Measurements from ENCODE around the gene MYO3B. TPM values are rescaled to one million over a fixed set of nuclear protein-coding genes. Genes with fewer than 3 reads are reported as not detected.

The MYO3B gene
- total and polyA plus RNA-seq, 11 donors: 0.09 to 0.19 (median 0.10) TPM; not detected in 8

- Histone ChIP-seq H3K4me1 (peaks cover 0 to 7% (median 0%) of the 10 kb centered on the region in 12 donors), H3K27me3 (no peaks in the 10 kb centered on the region), H3K27ac (no peak overlapping the region), H3K9me3 (no peaks in the 10 kb centered on the region), H3K4me3 (no peak overlapping the region), H3K36me3 (no peaks in the 10 kb centered on the region)
- intact Hi-C loops (cut with DNase I): no loop called here
- ATAC-seq (no peak), DNase-seq (no peak)
- WGBS, 4 donors: 61 to 77% (median 71%) methylated on average over 2 of the region's 2 CpGs
- no peak for TF ChIP-seq POLR2A (IDR thresholded peaks at IDR 0.05)
- no peak for TF ChIP-seq CTCF (IDR thresholded peaks at IDR 0.05)
These were observed 341.0 kb downstream of the MYO3B start for GRCh38 chr2:170518911-170519310.

GRCh38 chr2:170521299-170521698 lies 343.4 kb downstream of the MYO3B start:
- DNase-seq: no peak
- 74 to 94% (median 82%) methylated on average over 2 of the region's 2 CpGs for WGBS, 4 donors

GRCh38 chr2:170523506-170523905 lies 345.6 kb downstream of the MYO3B start:
- Histone ChIP-seq H3K4me3 (no peak overlapping the region), H3K36me3 (no peaks in the 10 kb centered on the region), H3K4me1 (peaks cover 0 to 15% (median 10%) of the 10 kb centered on the region in 12 donors), H3K27ac (no peak overlapping the region), H3K9me3 (no peaks in the 10 kb centered on the region), H3K27me3 (no peaks in the 10 kb centered on the region)
- TF ChIP-seq CTCF (IDR thresholded peaks at IDR 0.05) (no peak), POLR2A (IDR thresholded peaks at IDR 0.05) (no peak)
- intact Hi-C loops (cut with DNase I): no loop called here
- DNase-seq (no peak), ATAC-seq (no peak)
- WGBS, 4 donors: 77 to 81% (median 79%) methylated on average over 4 of the region's 4 CpGs

More at GRCh38 chr2:170521299-170521698, 343.4 kb downstream of the MYO3B start:
- ATAC-seq: no peak
- TF ChIP-seq CTCF (IDR thresholded peaks at IDR 0.05): no peak
- TF ChIP-seq POLR2A (IDR thresholded peaks at IDR 0.05): no peak
- no peaks in the 10 kb centered on the region for H3K9me3 ChIP-seq
- H3K27ac ChIP-seq: no peak overlapping the region
- no peak overlapping the region for H3K4me3 ChIP-seq
- intact Hi-C loops (cut with DNase I): no loop called here
- H3K27me3 ChIP-seq: no peaks in the 10 kb centered on the region
- H3K36me3 ChIP-seq: no peaks in the 10 kb centered on the region
- peaks cover 0 to 15% (median 10%) of the 10 kb centered on the region in 12 donors for H3K4me1 ChIP-seq

- peak in 1 of 4 donors; percentile 33 for ATAC-seq
- Histone ChIP-seq H3K36me3 (no peaks in the 10 kb centered on the region), H3K4me1 (peaks cover 0 to 23% (median 16%) of the 10 kb centered on the region in 12 donors), H3K4me3 (no peak overlapping the region), H3K9me3 (no peaks in the 10 kb centered on the region), H3K27me3 (no peaks in the 10 kb centered on the region), H3K27ac (peak overlapping the region in 4 of 12 donors; percentile 2 to 71 (median 25))
- intact Hi-C loops (cut with DNase I): no loop called here
- WGBS, 4 donors: 47 to 71% (median 58%) methylated on average over 2 of the region's 2 CpGs
- TF ChIP-seq POLR2A (IDR thresholded peaks at IDR 0.05) (no peak), CTCF (IDR thresholded peaks at IDR 0.05) (no peak)
- DNase-seq: no peak
These were observed 347.1 kb downstream of the MYO3B start for GRCh38 chr2:170524828-170525565.
